GM12892 (cell line): ENCODE measurements around the gene GRM4.

Experiments used
- POLR2A ChIP-seq: IDR thresholded peaks from 2 replicates; pipeline ENCODE4 v1.6.1; 2011; ENCODE audit warnings: low read depth, low read length, control low read depth
- POLR2AphosphoS5 ChIP-seq: IDR thresholded peaks from 2 replicates; pipeline ENCODE4 v1.6.1; 2011; ENCODE audit warnings: low read depth, low read length, control low read depth
- TAF1 ChIP-seq: IDR thresholded peaks from 2 replicates; pipeline ENCODE4 v1.6.1; 2011; ENCODE audit warnings: low read depth, mild to moderate bottlenecking, control low read depth, low read length, borderline replicate concordance

DNA sequence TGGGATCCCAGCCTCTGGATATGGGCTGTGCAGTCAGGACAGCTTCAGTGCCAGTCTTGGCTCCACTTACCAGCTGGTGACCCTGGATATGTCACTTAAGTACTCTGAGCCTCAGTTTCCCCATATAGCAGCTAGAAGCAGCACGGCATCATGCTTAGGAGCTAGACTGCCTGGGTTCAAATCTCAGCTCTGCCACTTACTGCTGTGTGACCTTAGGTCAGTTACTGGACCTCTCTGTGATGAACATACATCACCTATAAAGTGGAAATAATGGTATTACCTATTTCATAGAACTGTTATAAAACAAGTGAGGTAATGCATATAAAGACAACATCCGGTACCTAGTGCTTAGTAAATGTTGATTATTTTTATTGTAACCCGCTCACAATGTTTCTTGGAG is 83.7 kb downstream of the GRM4 start:
- TF ChIP-seq POLR2A (no peak), POLR2AphosphoS5 (no peak), TAF1 (no peak)
